CD14-positive monocyte (primary cell): ENCODE measurements around the gene TMEM236. TPM values are rescaled to one million over a fixed set of nuclear protein-coding genes. Genes with fewer than 3 reads are reported as not detected.

Source experiments
- DNase-seq, 3 donors: peaks; one replicate each; pipeline ENCODE4 v3.0.0-alpha.2; 2011 to 2022
- H2AFZ ChIP-seq: 2 replicates; pipeline ENCODE4 v1.6.0; 2012; ENCODE audit warnings: mild to moderate bottlenecking, low read depth, low read length, inconsistent platforms; ENCODE audit not compliant: insufficient read depth, poor library complexity, severe bottlenecking
- H3K27ac ChIP-seq, 2 donors: 1 replicate in 1 of 2; 2 replicates in 1 of 2; pipeline ENCODE4 v1.5.1; 2012 to 2013; ENCODE audit warnings: low read length in 2 of 2, control low read depth in 1 of 2, inconsistent platforms in 1 of 2, low read depth in 1 of 2, mild to moderate bottlenecking in 1 of 2
- H3K27me3 ChIP-seq, 2 donors: one replicate each; pipeline versions ENCODE4 v1.6.0 to v1.6.1; 2011 to 2013; ENCODE audit warnings: low read length in 2 of 2; ENCODE audit not compliant: control insufficient read depth in 2 of 2, insufficient read depth in 2 of 2
- H3K36me3 ChIP-seq, 2 donors: replicated peaks in 1 of 2; 1 replicate in 1 of 2; 2 replicates in 1 of 2; pipeline versions ENCODE4 v1.5.1 to v1.6.1; 2012 to 2013; ENCODE audit warnings: low read length in 2 of 2, control low read depth in 1 of 2, inconsistent platforms in 1 of 2, mild to moderate bottlenecking in 1 of 2; ENCODE audit not compliant: insufficient read depth in 2 of 2, control insufficient read depth in 1 of 2
- H3K4me1 ChIP-seq, 2 donors: 1 replicate in 1 of 2; 2 replicates in 1 of 2; pipeline versions ENCODE4 v1.5.1 to v1.6.1; 2012 to 2013; ENCODE audit warnings: low read length in 2 of 2, control low read depth in 1 of 2, inconsistent platforms in 1 of 2, mild to moderate bottlenecking in 1 of 2, moderate library complexity in 1 of 2; ENCODE audit not compliant: insufficient read depth in 2 of 2, control insufficient read depth in 1 of 2
- H3K4me2 ChIP-seq: replicated peaks from 2 replicates; pipeline ENCODE3; 2012; ENCODE audit warnings: low read length, moderate library complexity, mild to moderate bottlenecking; ENCODE audit not compliant: poor library complexity, severe bottlenecking; ENCODE audit errors: extremely low read depth
- H3K4me3 ChIP-seq, 3 experiments: fragments of 200-600 bp in 1 of 3; sonication (generic) in 1 of 3; replicated peaks in 1 of 3; 1 replicate in 2 of 3; 2 replicates in 1 of 3; pipeline ENCODE4 v1.5.1; 2011 to 2013; ENCODE audit warnings: low read length in 3 of 3, mild to moderate bottlenecking in 3 of 3, control low read depth in 2 of 3, low read depth in 2 of 3, inconsistent platforms in 1 of 3, moderate library complexity in 1 of 3
- H3K79me2 ChIP-seq: 2 replicates; pipeline ENCODE4 v1.6.0; 2012; ENCODE audit warnings: mild to moderate bottlenecking, control low read depth, inconsistent platforms, low read length, moderate library complexity; ENCODE audit not compliant: insufficient read depth
- H3K9ac ChIP-seq: 2 replicates; pipeline ENCODE4 v1.6.0; 2017; ENCODE audit warnings: low read length, mild to moderate bottlenecking; ENCODE audit not compliant: insufficient read depth, poor library complexity, severe bottlenecking
- H3K9me3 ChIP-seq, 2 donors: replicated peaks in 1 of 2; 1 replicate in 1 of 2; 2 replicates in 1 of 2; pipeline versions ENCODE4 v1.5.1 to v1.6.1; 2012 to 2013; ENCODE audit warnings: low read length in 2 of 2, control low read depth in 1 of 2; ENCODE audit not compliant: control insufficient read depth in 1 of 2, insufficient read depth in 1 of 2
- H4K20me1 ChIP-seq: 2 replicates; pipeline ENCODE4 v1.6.0; 2012; ENCODE audit warnings: mild to moderate bottlenecking, low read length, control low read depth, moderate library complexity; ENCODE audit not compliant: insufficient read depth
- H3K27ac Mint-ChIP-seq, 7 donors: one replicate each; pipeline ENCODE4 v1.8.0; 2020; ENCODE audit warnings: mild to moderate bottlenecking in 7 of 7, mixed read lengths in 7 of 7, moderate library complexity in 6 of 7, inconsistent platforms in 2 of 7
- H3K27me3 Mint-ChIP-seq, 3 donors: one replicate each; pipeline ENCODE4 v1.8.0; 2021 to 2022; ENCODE audit warnings: low read depth in 3 of 3, mild to moderate bottlenecking in 3 of 3, mixed read lengths in 3 of 3, moderate library complexity in 3 of 3, inconsistent platforms in 1 of 3
- H3K36me3 Mint-ChIP-seq, 2 donors: one replicate each; pipeline ENCODE4 v1.8.0; 2020; ENCODE audit warnings: mixed read lengths in 2 of 2, inconsistent platforms in 1 of 2, mild to moderate bottlenecking in 1 of 2
- H3K4me1 Mint-ChIP-seq: one replicate; pipeline ENCODE4 v1.8.0; 2020; ENCODE audit warnings: mild to moderate bottlenecking, mixed read lengths
- H3K4me3 Mint-ChIP-seq, 2 donors: one replicate each; pipeline ENCODE4 v1.8.0; 2020; ENCODE audit warnings: mild to moderate bottlenecking in 2 of 2, mixed read lengths in 2 of 2, moderate library complexity in 1 of 2
- H3K9me3 Mint-ChIP-seq, 7 donors: one replicate each; pipeline ENCODE4 v1.8.0; 2020 to 2022; ENCODE audit warnings: mixed read lengths in 7 of 7, mild to moderate bottlenecking in 6 of 7, moderate library complexity in 6 of 7, inconsistent platforms in 2 of 7
- WGBS: methylation state at CpG from one replicate; pipeline ENCODE4 v1.1.5; 2013; ENCODE audit warnings: missing lambda C conversion rate; ENCODE audit not compliant: insufficient coverage; 5-methylcytosine and 5-hydroxymethylcytosine counted together
- intact Hi-C, 2 donors: fragments of 100-400 bp; cut with micrococcal nuclease; formaldehyde crosslinking; loops; one replicate each; pipeline versions ENCODE4 v1.15.0 to v1.15.1; 2023
- polyA plus RNA-seq, 3 donors: library from polyadenylated mRNA; depleted of rRNA in 1 of 3; unstranded in 2 of 3; stranded (reverse) in 1 of 3; fragments of 300-500 nt in 2 of 3; fragments of >200 nt in 1 of 3; fragmentation: Illumina TruSeq in 2 of 3; gene quantifications; 1 replicate in 2 of 3; 2 replicates in 1 of 3; pipeline ENCODE4 v1.2.3, GENCODE V29; 2012 to 2021
- TF ChIP-seq, protein P1 (sequence below): fragments of 200-600 bp; IDR thresholded peaks from one replicate; pipeline ENCODE4 v1.8.0; 2022; ENCODE audit warnings: antibody characterized with exemption, mild to moderate bottlenecking

TMEM236 gene
- polyA plus RNA-seq, 3 donors = 0.08 TPM; not detected in 2

GRCh38 chr10:17817316-17817715 is 65.3 kb downstream of the TMEM236 start:
- Histone ChIP-seq H3K36me3 (no peaks in the 10 kb centered on the region), H3K27me3 (no peaks in the 10 kb centered on the region), H3K4me1 (peaks cover 34 to 37% of the 10 kb centered on the region in 2 donors), H3K9ac (no peak overlapping the region), H3K79me2 (no peaks in the 10 kb centered on the region), H3K27ac (no peak overlapping the region), H3K4me2 (no peak overlapping the region), H2AFZ (no peak overlapping the region), H3K4me3 (no peak overlapping the region), H3K9me3 (no peaks in the 10 kb centered on the region), H4K20me1 (no peaks in the 10 kb centered on the region)
- TF ChIP-seq, protein P1, sequence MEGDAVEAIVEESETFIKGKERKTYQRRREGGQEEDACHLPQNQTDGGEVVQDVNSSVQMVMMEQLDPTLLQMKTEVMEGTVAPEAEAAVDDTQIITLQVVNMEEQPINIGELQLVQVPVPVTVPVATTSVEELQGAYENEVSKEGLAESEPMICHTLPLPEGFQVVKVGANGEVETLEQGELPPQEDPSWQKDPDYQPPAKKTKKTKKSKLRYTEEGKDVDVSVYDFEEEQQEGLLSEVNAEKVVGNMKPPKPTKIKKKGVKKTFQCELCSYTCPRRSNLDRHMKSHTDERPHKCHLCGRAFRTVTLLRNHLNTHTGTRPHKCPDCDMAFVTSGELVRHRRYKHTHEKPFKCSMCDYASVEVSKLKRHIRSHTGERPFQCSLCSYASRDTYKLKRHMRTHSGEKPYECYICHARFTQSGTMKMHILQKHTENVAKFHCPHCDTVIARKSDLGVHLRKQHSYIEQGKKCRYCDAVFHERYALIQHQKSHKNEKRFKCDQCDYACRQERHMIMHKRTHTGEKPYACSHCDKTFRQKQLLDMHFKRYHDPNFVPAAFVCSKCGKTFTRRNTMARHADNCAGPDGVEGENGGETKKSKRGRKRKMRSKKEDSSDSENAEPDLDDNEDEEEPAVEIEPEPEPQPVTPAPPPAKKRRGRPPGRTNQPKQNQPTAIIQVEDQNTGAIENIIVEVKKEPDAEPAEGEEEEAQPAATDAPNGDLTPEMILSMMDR = no peak
- peaks cover 0 to 3% (median 0%) of the 10 kb centered on the region in 3 donors for H3K27me3 Mint-ChIP-seq
- WGBS = no CpG with 5 or more reads among the region's 1 CpG
- peaks cover 47% of the 10 kb centered on the region for H3K4me1 Mint-ChIP-seq
- no peak overlapping the region for H3K27ac Mint-ChIP-seq
- intact Hi-C loops = no loop called here
- DNase-seq = no peak
- no peaks in the 10 kb centered on the region for H3K36me3 Mint-ChIP-seq
- no peak overlapping the region for H3K4me3 Mint-ChIP-seq
- H3K9me3 Mint-ChIP-seq = no peaks in the 10 kb centered on the region

- Mint-ChIP-seq H3K36me3 (no peaks in the 10 kb centered on the region), H3K9me3 (no peaks in the 10 kb centered on the region), H3K27ac (no peak overlapping the region), H3K4me1 (peaks cover 51% of the 10 kb centered on the region), H3K27me3 (peaks cover 0 to 3% (median 0%) of the 10 kb centered on the region in 3 donors), H3K4me3 (no peak overlapping the region)
- H3K27ac ChIP-seq = no peak overlapping the region
- no peak overlapping the region for H3K9ac ChIP-seq
- peaks cover 39 to 42% of the 10 kb centered on the region in 2 donors for H3K4me1 ChIP-seq
- 100% methylated on average over 1 of the region's 3 CpGs for WGBS
- H3K36me3 ChIP-seq = no peaks in the 10 kb centered on the region
- H3K4me3 ChIP-seq = no peak overlapping the region
- TF ChIP-seq, protein P1 = no peak
- H3K4me2 ChIP-seq = no peak overlapping the region
- no peaks in the 10 kb centered on the region for H4K20me1 ChIP-seq
- H3K79me2 ChIP-seq = no peaks in the 10 kb centered on the region
- no peaks in the 10 kb centered on the region for H3K9me3 ChIP-seq
- intact Hi-C loops = no loop called here
- no peak overlapping the region for H2AFZ ChIP-seq
- no peak for DNase-seq
- H3K27me3 ChIP-seq = no peaks in the 10 kb centered on the region
Observed at GRCh38 chr10:17817790-17818189, 65.8 kb downstream of the TMEM236 start.
